Tibial nerve (tissue), 3 donors: ENCODE data around the gene MED1.

Experiments used
- POLR2A ChIP-seq, 2 donors: fragments of 450-650 bp; IDR thresholded peaks; one replicate each; pipeline ENCODE4 v1.6.1; 2017; ENCODE audit warnings: antibody characterized with exemption in 2 of 2, mild to moderate bottlenecking in 2 of 2, moderate library complexity in 2 of 2
- TF ChIP-seq, protein P1 (sequence below), 5 experiments: fragments of 200-600 bp in 3 of 5; fragments of 450-650 bp in 2 of 5; sonication (generic) in 3 of 5; IDR thresholded peaks; one replicate each; pipeline ENCODE4 v1.5.1; 2016 to 2019; ENCODE audit warnings: antibody characterized with exemption in 5 of 5, mild to moderate bottlenecking in 3 of 5, moderate library complexity in 2 of 5

GRCh38 chr17:39360537-39360936 is 90.5 kb downstream of the MED1 start:
- TF ChIP-seq, protein P1, sequence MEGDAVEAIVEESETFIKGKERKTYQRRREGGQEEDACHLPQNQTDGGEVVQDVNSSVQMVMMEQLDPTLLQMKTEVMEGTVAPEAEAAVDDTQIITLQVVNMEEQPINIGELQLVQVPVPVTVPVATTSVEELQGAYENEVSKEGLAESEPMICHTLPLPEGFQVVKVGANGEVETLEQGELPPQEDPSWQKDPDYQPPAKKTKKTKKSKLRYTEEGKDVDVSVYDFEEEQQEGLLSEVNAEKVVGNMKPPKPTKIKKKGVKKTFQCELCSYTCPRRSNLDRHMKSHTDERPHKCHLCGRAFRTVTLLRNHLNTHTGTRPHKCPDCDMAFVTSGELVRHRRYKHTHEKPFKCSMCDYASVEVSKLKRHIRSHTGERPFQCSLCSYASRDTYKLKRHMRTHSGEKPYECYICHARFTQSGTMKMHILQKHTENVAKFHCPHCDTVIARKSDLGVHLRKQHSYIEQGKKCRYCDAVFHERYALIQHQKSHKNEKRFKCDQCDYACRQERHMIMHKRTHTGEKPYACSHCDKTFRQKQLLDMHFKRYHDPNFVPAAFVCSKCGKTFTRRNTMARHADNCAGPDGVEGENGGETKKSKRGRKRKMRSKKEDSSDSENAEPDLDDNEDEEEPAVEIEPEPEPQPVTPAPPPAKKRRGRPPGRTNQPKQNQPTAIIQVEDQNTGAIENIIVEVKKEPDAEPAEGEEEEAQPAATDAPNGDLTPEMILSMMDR (IDR thresholded peaks at IDR 0.05), result no peak
- no peak for TF ChIP-seq POLR2A (IDR thresholded peaks at IDR 0.05)
